Measurements from ENCODE around the gene SPRR3.

SPRR3 gene

GRCh38 chr1:153032677-153033308 is 31.2 kb downstream of the SPRR3 start:
- Histone ChIP-seq H3K4me2 (ENCODE audit: low read length) (no peak overlapping the region), H4K8ac (ENCODE audit: low read depth, low read length) (no peak overlapping the region), H3K4ac (ENCODE audit: low read depth, low read length) (no peak overlapping the region), H3K23ac (ENCODE audit: low read length) (no peak overlapping the region), H3K9ac (ENCODE audit: low read length) (no peak overlapping the region), H3K9me3 (ENCODE audit: insufficient read depth, low read depth, low read length) (no peaks in the 10 kb centered on the region), H3K27me3 (ENCODE audit: insufficient read depth, low read length) (no peaks in the 10 kb centered on the region), H3K36me3 (ENCODE audit: control insufficient read depth in 1 of 2, insufficient read depth in 2 of 2, low read length in 2 of 2) (no peaks in the 10 kb centered on the region), H3K27ac (ENCODE audit: low read depth, low read length) (no peak overlapping the region), H2AFZ (ENCODE audit: insufficient read depth, low read length, poor library complexity) (no peak overlapping the region), H3K18ac (ENCODE audit: low read length) (no peak overlapping the region), H4K12ac (ENCODE audit: low read depth, low read length) (no peak overlapping the region), H3K4me3 (ENCODE audit: low read depth, low read length) (no peak overlapping the region), H3K79me2 (ENCODE audit: control insufficient read depth, insufficient read depth, low read length, poor library complexity) (no peaks in the 10 kb centered on the region), H4K91ac (ENCODE audit: low read depth, low read length) (no peak overlapping the region), H2BK12ac (ENCODE audit: low read length) (no peak overlapping the region), H3K14ac (ENCODE audit: low read length) (no peak overlapping the region), H2BK120ac (ENCODE audit: insufficient read depth, low read length, poor library complexity) (no peak overlapping the region), H2BK5ac (ENCODE audit: low read depth, low read length, poor library complexity) (no peak overlapping the region), H3K4me1 (ENCODE audit: control insufficient read depth in 1 of 2, insufficient read depth in 2 of 2, low read length in 2 of 2) (no peaks in the 10 kb centered on the region), H2AK5ac (ENCODE audit: low read length) (no peak overlapping the region), H3K79me1 (ENCODE audit: low read length) (no peaks in the 10 kb centered on the region)
- DNase-seq: peak; percentile 66 to 80
- no CpG with 5 or more reads among the region's 3 CpGs for WGBS (ENCODE audit: extremely low coverage, insufficient coverage, insufficient read length)

- Histone ChIP-seq H4K91ac (ENCODE audit: low read depth, low read length) (no peak overlapping the region), H2AK5ac (ENCODE audit: low read length) (no peak overlapping the region), H2BK120ac (ENCODE audit: insufficient read depth, low read length, poor library complexity) (no peak overlapping the region), H2BK12ac (ENCODE audit: low read length) (no peak overlapping the region), H3K4me3 (ENCODE audit: low read depth, low read length) (no peak overlapping the region), H3K79me1 (ENCODE audit: low read length) (no peaks in the 10 kb centered on the region), H3K14ac (ENCODE audit: low read length) (no peak overlapping the region), H3K9me3 (ENCODE audit: insufficient read depth, low read depth, low read length) (no peaks in the 10 kb centered on the region), H4K8ac (ENCODE audit: low read depth, low read length) (no peak overlapping the region), H3K4me1 (ENCODE audit: control insufficient read depth in 1 of 2, insufficient read depth in 2 of 2, low read length in 2 of 2) (no peaks in the 10 kb centered on the region), H4K12ac (ENCODE audit: low read depth, low read length) (no peak overlapping the region), H3K79me2 (ENCODE audit: control insufficient read depth, insufficient read depth, low read length, poor library complexity) (no peaks in the 10 kb centered on the region), H3K4me2 (ENCODE audit: low read length) (no peak overlapping the region), H3K9ac (ENCODE audit: low read length) (no peak overlapping the region), H3K36me3 (ENCODE audit: control insufficient read depth in 1 of 2, insufficient read depth in 2 of 2, low read length in 2 of 2) (no peaks in the 10 kb centered on the region), H3K4ac (ENCODE audit: low read depth, low read length) (no peak overlapping the region), H3K18ac (ENCODE audit: low read length) (no peak overlapping the region), H3K27me3 (ENCODE audit: insufficient read depth, low read length) (no peaks in the 10 kb centered on the region), H2BK5ac (ENCODE audit: low read depth, low read length, poor library complexity) (no peak overlapping the region), H2AFZ (ENCODE audit: insufficient read depth, low read length, poor library complexity) (no peak overlapping the region), H3K27ac (ENCODE audit: low read depth, low read length) (no peak overlapping the region), H3K23ac (ENCODE audit: low read length) (no peak overlapping the region)
- no CpG with 5 or more reads among the region's 1 CpG for WGBS (ENCODE audit: extremely low coverage, insufficient coverage, insufficient read length)
- no peak for DNase-seq
Observed at GRCh38 chr1:153035211-153035610, 33.7 kb downstream of the SPRR3 start.

- no peak within 1 kb of the TSS for H3K14ac ChIP-seq (ENCODE audit: low read length)
- no peaks in the 10 kb centered on the region for H3K4me1 ChIP-seq (ENCODE audit: control insufficient read depth in 1 of 2, insufficient read depth in 2 of 2, low read length in 2 of 2)
- H3K23ac ChIP-seq (ENCODE audit: low read length): no peak within 1 kb of the TSS
- H4K91ac ChIP-seq (ENCODE audit: low read depth, low read length): no peak within 1 kb of the TSS
- H2AFZ ChIP-seq (ENCODE audit: insufficient read depth, low read length, poor library complexity): no peak within 1 kb of the TSS
- H2AK5ac ChIP-seq (ENCODE audit: low read length): no peak within 1 kb of the TSS
- H3K9me3 ChIP-seq (ENCODE audit: insufficient read depth, low read depth, low read length): no peaks in the 10 kb centered on the region
- H2BK12ac ChIP-seq (ENCODE audit: low read length): no peak within 1 kb of the TSS
- H3K4ac ChIP-seq (ENCODE audit: low read depth, low read length): no peak within 1 kb of the TSS
- H3K4me2 ChIP-seq (ENCODE audit: low read length): no peak within 1 kb of the TSS
- no peak within 1 kb of the TSS for H3K9ac ChIP-seq (ENCODE audit: low read length)
- H3K27ac ChIP-seq (ENCODE audit: low read depth, low read length): no peak within 1 kb of the TSS
- WGBS (ENCODE audit: extremely low coverage, insufficient coverage, insufficient read length): no CpG with 5 or more reads among the region's 4 CpGs
- H3K79me2 ChIP-seq (ENCODE audit: control insufficient read depth, insufficient read depth, low read length, poor library complexity): no peaks in the 10 kb centered on the region
- no peak within 1 kb of the TSS for H3K4me3 ChIP-seq (ENCODE audit: low read depth, low read length)
- H3K18ac ChIP-seq (ENCODE audit: low read length): no peak within 1 kb of the TSS
- H3K79me1 ChIP-seq (ENCODE audit: low read length): no peaks in the 10 kb centered on the region
- no peak within 1 kb of the TSS for H4K8ac ChIP-seq (ENCODE audit: low read depth, low read length)
- H2BK120ac ChIP-seq (ENCODE audit: insufficient read depth, low read length, poor library complexity): no peak within 1 kb of the TSS
- H3K36me3 ChIP-seq (ENCODE audit: control insufficient read depth in 1 of 2, insufficient read depth in 2 of 2, low read length in 2 of 2): no peaks in the 10 kb centered on the region
- H3K27me3 ChIP-seq (ENCODE audit: insufficient read depth, low read length): no peaks in the 10 kb centered on the region
- H2BK5ac ChIP-seq (ENCODE audit: low read depth, low read length, poor library complexity): no peak within 1 kb of the TSS
- peak; percentile 7 to 77 for DNase-seq
- H4K12ac ChIP-seq (ENCODE audit: low read depth, low read length): no peak within 1 kb of the TSS
Observed at GRCh38 chr1:153040950-153041631, 39.5 kb downstream of the SPRR3 start, which contains the start of gene SPRR2D. Gene SPRR2D (minus strand): TSS chr1:153041120. CDS start chr1:153040346, 774 bp downstream.

- Histone ChIP-seq H3K79me2 (ENCODE audit: control insufficient read depth, insufficient read depth, low read length, poor library complexity) (no peaks in the 10 kb centered on the region), H2AK5ac (ENCODE audit: low read length) (no peak overlapping the region), H2BK12ac (ENCODE audit: low read length) (no peak overlapping the region), H4K8ac (ENCODE audit: low read depth, low read length) (no peak overlapping the region), H3K9ac (ENCODE audit: low read length) (no peak overlapping the region), H3K4ac (ENCODE audit: low read depth, low read length) (no peak overlapping the region), H3K4me3 (ENCODE audit: low read depth, low read length) (no peak overlapping the region), H3K27ac (ENCODE audit: low read depth, low read length) (no peak overlapping the region), H3K4me1 (ENCODE audit: control insufficient read depth in 1 of 2, insufficient read depth in 2 of 2, low read length in 2 of 2) (no peaks in the 10 kb centered on the region), H3K27me3 (ENCODE audit: insufficient read depth, low read length) (no peaks in the 10 kb centered on the region), H3K14ac (ENCODE audit: low read length) (no peak overlapping the region), H2AFZ (ENCODE audit: insufficient read depth, low read length, poor library complexity) (no peak overlapping the region), H4K12ac (ENCODE audit: low read depth, low read length) (no peak overlapping the region), H3K4me2 (ENCODE audit: low read length) (no peak overlapping the region), H3K36me3 (ENCODE audit: control insufficient read depth in 1 of 2, insufficient read depth in 2 of 2, low read length in 2 of 2) (no peaks in the 10 kb centered on the region), H2BK5ac (ENCODE audit: low read depth, low read length, poor library complexity) (no peak overlapping the region), H3K79me1 (ENCODE audit: low read length) (no peaks in the 10 kb centered on the region), H3K18ac (ENCODE audit: low read length) (no peak overlapping the region), H2BK120ac (ENCODE audit: insufficient read depth, low read length, poor library complexity) (no peak overlapping the region), H3K9me3 (ENCODE audit: insufficient read depth, low read depth, low read length) (no peaks in the 10 kb centered on the region), H3K23ac (ENCODE audit: low read length) (no peak overlapping the region), H4K91ac (ENCODE audit: low read depth, low read length) (no peak overlapping the region)
- DNase-seq: no peak
- WGBS (ENCODE audit: extremely low coverage, insufficient coverage, insufficient read length): no CpG with 5 or more reads among the region's 2 CpGs
Observed at GRCh38 chr1:153049211-153049610, 47.7 kb downstream of the SPRR3 start.

All from trophoblast cell (in vitro differentiated cells and primary cell).